ENCODE results near the gene RNU7-1.

- TF ChIP-seq POLR2A (IDR thresholded peaks at IDR 0.05; ENCODE audit: low read depth, low read length) (peak; percentile 38), POLR2AphosphoS5 (IDR thresholded peaks at IDR 0.05; ENCODE audit: low read depth, low read length) (0 out of 2 replicates have a peak, but pooled peaks have one; percentile 27), TAF1 (IDR thresholded peaks at IDR 0.05; ENCODE audit: borderline replicate concordance, low read depth, low read length) (no peak)
Measured at GRCh38 chr12:6974180-6974579, 30.6 kb downstream of the RNU7-1 start.
